ENCODE measurements around the gene TMEM108.
A peak's percentile ranks its signal among the peaks of the same experiment; 100 is the strongest.

TMEM108 gene

DNA sequence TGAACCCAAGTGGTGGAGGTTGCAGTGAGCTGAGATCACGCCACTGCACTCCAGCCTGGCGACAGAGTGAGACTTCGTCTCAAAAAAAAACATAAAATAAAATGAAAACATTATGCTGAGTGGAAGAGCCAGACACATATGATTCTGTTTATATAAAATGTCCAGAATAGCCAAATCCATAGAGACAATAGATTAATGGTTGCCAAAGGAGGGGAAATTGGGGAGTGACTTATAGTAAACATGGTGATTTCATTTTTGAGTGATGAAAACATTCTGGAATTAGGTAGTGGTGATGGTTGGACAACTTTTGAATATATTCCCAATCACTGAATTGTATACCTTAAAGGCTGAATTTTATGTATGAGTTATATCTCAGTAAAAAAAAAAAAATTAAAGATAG, 189.6 kb downstream of the TMEM108 start:
- DNase-seq (ENCODE audit: low spot score), result no peak

GRCh38 chr3:133230195-133230594, 192.0 kb downstream of the TMEM108 start:
- peak; percentile 30 for DNase-seq (ENCODE audit: low spot score)

GRCh38 chr3:133236901-133237300, 198.7 kb downstream of the TMEM108 start:
- DNase-seq (ENCODE audit: low spot score), result no peak

GRCh38 chr3:133237380-133237779, 199.2 kb downstream of the TMEM108 start:
- DNase-seq (ENCODE audit: low spot score), result no peak

- no peak for DNase-seq (ENCODE audit: low spot score)
Observed at GRCh38 chr3:133238015-133238414, 199.8 kb downstream of the TMEM108 start.

DNA sequence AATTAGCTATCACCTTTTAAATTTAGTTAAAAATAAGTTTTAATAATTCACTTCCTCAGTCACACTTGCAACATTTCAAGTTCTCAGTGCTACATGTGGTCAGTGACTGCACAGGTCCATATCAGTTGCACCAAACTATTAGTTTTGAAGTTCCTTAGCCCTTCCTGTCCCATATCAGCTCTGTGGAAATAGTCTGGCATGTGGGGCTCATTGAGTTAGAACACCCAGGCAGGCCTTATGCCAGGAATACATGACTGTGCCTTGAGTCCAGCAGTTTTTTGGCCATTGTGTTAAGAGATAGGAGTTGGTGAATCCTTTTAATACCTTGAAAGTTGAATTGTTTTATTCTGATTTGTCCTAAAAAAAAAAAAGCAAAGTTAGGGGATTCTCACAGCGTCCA, 207.9 kb downstream of the TMEM108 start:
- no peak for DNase-seq (ENCODE audit: low spot score)

DNA sequence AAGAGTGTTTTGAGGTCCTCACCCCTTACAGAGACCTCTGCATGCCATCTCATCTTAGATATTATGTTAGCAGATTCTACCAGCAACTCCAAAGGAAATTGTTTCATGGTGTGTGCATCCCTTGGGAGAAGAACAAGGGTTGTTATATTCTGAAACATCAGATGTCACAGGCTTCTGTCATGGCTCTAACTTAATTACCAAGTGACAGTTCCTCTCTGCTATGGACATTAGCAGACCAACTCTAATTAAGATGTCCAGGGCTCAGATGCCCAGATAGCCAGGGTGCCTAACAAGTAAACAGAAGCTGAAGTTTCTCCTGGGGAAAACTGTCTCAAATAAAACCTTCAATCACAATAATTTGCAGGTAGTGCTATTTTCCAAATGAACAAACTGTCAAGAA, 208.6 kb downstream of the TMEM108 start:
- no peak for DNase-seq (ENCODE audit: low spot score)

DNA sequence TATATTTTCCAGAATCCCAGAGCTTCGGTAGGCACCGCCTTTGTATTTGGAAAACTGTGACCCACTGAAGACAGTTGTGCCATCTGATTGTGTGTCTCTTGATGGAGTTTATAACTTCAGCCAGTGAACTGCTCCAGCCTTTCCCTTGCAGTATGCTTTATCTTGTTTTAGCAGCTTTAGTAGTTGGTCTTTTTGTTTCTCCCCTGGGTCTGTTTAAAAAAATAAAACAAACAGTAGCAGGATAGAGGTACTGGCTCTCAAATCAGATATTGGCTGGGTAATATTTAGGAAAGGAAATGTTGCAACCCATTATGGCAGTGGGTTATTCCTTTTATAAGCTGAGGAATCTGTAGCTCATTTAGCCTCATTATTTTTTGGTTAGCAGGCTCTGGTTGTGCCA, 210.2 kb downstream of the TMEM108 start:
- DNase-seq (ENCODE audit: low spot score), result no peak

DNA sequence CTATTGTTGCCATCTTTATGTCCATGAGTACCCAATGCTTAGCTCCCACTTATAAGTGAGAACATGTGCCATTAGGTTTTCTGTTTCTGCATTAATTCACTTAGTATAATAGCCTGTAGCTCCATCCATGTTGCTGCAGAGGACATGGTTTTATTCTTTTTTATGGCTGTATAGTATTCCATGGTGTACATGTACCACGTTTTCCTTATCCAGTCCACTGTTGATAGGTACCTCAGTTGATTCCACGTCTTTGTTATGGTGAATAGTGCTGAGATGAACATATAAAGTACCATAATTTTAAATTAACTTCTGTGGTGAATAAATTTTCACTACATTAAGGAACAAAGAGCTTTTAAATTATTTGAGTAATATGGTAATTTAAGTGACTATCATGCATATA, 211.3 kb downstream of the TMEM108 start:
- DNase-seq (ENCODE audit: low spot score), result no peak

DNA sequence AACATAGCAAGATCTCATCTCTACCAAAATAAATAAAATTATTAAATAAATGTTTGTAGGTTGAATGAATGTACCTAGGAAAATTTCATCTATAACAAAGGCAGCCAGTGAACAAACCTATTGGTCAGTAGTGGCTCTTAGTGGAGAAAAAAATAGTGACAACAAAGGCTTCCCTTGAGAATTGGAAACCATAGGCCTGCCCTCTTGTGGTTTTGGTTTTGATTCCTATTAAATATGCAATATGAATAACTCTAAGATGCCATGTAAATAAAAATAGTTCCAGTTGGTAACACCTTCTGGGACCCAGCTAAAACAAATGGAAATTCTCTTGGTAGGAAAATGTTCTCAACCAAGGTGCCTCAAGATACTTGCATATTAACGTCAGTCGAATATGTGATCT, 216.0 kb downstream of the TMEM108 start:
- no peak for DNase-seq (ENCODE audit: low spot score)

- DNase-seq (ENCODE audit: low spot score), result no peak
Observed at GRCh38 chr3:133254716-133255115, 216.5 kb downstream of the TMEM108 start.

- no peak for DNase-seq (ENCODE audit: low spot score)
Observed at GRCh38 chr3:133256787-133257483, 218.7 kb downstream of the TMEM108 start.

DNA sequence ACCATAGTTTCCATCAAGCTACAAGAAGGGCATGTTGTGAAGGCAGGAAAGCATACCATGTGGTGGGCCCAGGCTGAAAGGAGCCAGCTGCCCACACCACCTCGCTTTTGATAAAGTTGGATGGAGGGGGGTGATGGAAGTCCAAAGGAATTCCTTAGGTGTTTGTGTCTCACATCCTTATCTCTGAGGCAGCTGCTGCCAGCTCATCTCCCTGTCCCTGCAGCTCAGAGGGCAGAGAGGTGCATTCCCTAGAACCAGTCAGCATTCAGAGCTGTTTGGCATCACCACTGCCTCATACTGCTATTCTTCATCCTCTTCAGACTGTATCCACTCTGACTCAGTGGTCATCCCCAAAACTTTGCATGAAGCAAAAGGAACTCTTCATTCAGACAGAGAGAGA, 220.2 kb downstream of the TMEM108 start:
- DNase-seq (ENCODE audit: low spot score), result no peak

DNA sequence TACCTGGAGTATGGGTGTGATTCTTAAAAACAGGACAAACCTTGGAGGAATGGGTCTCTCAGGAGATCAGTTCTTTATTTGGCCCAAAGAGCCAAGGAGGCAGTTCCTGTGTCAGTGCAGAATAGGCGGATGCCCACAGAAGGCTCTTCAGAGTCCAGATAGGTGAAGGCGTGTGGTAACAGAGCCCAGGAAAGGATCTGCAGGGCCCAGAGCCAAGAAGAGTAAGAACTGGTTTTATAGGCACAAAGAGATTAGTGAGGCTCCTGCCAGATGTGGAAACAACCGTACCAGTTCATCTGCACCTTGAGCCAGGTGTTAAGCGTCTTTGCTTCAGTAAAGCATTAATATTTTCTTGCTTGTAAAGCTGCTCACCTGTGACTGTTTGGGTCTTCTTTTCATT, 221.6 kb downstream of the TMEM108 start:
- DNase-seq (ENCODE audit: low spot score), result no peak

GRCh38 chr3:133262333-133262732, 224.1 kb downstream of the TMEM108 start:
- no peak for DNase-seq (ENCODE audit: low spot score)

DNA sequence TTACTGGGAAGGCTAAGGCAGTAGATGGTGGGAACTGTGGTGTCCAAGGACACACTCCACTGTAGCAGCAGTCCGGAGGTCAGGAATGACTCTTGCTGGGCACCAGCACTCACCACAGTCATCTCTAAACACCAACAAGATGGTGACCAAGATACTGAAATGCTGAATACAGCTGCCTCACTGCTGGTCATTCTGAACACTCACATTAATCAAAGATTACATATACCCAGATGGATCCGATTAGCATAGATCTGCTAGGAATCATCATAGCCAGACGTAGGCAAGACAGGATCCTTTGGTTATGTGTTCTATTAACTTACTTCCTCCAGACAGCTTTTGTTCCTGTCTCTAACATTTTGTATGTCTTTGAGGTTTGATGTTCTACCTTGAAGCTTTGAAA, 226.7 kb downstream of the TMEM108 start:
- no peak for DNase-seq (ENCODE audit: low spot score)

DNA sequence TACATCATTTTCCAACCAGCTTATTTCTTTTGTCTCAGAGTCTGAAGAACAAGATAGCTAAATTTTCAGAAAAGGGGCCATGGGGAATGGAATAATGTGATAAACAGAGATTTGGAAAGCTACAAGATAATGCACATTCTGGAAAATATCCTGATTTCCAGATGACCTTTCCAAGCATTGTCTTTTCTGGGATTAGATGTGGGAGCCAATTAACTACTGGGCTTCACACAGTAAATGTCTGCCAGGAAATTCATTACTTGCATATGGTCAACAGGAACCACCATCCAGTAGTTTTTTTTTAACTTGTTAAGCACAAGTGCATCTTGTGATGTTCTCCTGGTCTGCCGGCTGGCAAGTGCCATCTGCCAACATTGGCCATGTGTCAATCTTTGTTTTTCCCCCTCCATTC, 230.5 kb downstream of the TMEM108 start:
- DNase-seq (ENCODE audit: low spot score), result peak; percentile 38

- DNase-seq (ENCODE audit: low spot score), result peak; percentile 33
Observed at GRCh38 chr3:133269393-133269792, 231.2 kb downstream of the TMEM108 start.

GRCh38 chr3:133270631-133271030, 232.4 kb downstream of the TMEM108 start:
- no peak for DNase-seq (ENCODE audit: low spot score)

DNA sequence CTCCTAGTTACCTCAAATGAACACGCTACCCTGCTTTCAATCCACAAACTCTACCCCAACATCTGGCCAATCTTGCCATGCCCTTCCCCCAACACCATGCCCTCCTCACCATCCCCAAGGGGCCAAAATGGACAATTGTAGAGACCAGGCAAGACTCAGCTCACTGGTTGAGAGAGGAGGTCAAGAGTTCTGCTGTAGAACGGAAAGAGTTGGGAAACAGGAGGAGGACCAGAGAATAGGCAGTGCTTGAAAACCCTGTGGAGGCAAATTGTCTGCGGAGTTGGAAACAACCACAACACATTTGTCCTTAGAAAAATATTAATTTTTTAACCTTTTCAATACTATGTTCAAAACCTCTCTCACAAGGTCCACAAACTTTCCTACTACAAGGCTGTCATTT, 232.9 kb downstream of the TMEM108 start:
- no peak for DNase-seq (ENCODE audit: low spot score)

- no peak for DNase-seq (ENCODE audit: low spot score)
Observed at GRCh38 chr3:133271539-133271938, 233.3 kb downstream of the TMEM108 start.

GRCh38 chr3:133273346-133273745, 235.2 kb downstream of the TMEM108 start:
- DNase-seq (ENCODE audit: low spot score), result no peak

- no peak for DNase-seq (ENCODE audit: low spot score)
Observed at GRCh38 chr3:133274477-133274876, 236.3 kb downstream of the TMEM108 start.

DNA sequence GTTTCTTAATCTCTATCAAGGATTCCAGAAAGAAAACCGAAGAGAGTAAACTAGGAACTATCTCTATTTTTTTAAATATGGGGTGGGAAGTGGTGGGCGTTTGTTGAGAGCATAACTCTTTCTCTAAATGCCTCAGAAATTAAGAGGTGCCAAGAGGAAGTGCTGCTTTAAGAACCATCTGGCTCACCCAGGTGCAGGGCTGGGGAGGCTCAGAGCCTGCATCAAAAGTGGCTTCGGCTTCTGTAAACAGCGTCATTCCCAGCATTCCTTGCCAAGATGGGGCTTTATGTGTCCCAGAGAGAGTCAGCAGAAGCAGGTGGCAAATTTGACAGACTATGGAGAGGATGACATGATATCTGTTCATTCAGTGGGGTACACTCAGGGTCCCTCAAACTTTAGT, 238.4 kb downstream of the TMEM108 start:
- no peak for DNase-seq (ENCODE audit: low spot score)

GRCh38 chr3:133277813-133278212, 239.6 kb downstream of the TMEM108 start:
- no peak for DNase-seq (ENCODE audit: low spot score)
